ENCODE results near the gene EIF3I. TPM values are rescaled to one million over a fixed set of nuclear protein-coding genes. Genes with fewer than 3 reads are reported as not detected.

EIF3I gene
- total RNA-seq = 350 and 441 TPM in 2 replicates

DNA sequence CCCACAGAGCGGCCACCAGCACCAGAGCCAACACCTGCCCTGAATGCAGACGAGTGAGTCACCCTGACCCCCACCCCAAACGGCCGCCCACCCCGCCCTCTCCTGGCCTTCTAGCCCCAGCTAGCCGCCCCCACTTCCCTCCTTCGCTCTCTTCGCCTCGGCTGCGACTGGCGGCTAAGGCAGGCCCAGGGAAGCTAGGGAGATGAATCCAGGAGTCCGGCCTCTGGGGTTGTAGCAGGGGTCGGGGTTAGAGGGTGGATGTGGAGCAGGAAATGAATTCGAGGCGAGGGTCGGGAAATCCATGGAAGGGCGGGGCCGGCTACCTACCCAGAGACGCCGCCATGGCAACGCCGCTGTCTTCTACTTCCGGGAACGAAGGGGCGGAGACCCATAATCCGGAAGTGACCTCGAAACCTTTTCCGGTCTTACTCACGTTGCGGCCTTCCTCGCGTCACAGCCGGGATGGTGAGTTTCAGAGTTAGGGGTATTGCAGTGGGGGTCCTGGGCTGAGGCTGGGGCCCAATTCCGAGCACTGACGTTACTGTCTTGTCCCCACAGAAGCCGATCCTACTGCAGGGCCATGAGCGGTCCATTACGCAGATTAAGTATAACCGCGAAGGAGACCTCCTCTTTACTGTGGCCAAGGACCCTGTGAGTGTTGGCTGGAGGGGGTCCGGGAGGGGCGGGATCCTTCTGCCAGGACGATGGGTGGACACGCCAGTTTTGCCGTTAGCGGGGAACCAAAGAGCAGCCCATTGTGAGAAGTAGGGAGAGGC is at the start of gene EIF3I, which contains the start of gene TMEM234:
Gene EIF3I (plus strand): TSS at position 428 of the 776 bp plus-strand sequence. CDS start 35 bp downstream, at position 463.
Gene TMEM234 (minus strand): TSS at position 374 of the 776 bp plus-strand sequence. CDS start 31 bp downstream, at position 343.

GRCh38 chr1:32179443-32180185 is 42.6 kb upstream of the EIF3I start, which contains the start of gene TXLNA:
TXLNA (plus strand) TSS chr1:32179675; CDS start chr1:32180346, 671 bp downstream.

DNA sequence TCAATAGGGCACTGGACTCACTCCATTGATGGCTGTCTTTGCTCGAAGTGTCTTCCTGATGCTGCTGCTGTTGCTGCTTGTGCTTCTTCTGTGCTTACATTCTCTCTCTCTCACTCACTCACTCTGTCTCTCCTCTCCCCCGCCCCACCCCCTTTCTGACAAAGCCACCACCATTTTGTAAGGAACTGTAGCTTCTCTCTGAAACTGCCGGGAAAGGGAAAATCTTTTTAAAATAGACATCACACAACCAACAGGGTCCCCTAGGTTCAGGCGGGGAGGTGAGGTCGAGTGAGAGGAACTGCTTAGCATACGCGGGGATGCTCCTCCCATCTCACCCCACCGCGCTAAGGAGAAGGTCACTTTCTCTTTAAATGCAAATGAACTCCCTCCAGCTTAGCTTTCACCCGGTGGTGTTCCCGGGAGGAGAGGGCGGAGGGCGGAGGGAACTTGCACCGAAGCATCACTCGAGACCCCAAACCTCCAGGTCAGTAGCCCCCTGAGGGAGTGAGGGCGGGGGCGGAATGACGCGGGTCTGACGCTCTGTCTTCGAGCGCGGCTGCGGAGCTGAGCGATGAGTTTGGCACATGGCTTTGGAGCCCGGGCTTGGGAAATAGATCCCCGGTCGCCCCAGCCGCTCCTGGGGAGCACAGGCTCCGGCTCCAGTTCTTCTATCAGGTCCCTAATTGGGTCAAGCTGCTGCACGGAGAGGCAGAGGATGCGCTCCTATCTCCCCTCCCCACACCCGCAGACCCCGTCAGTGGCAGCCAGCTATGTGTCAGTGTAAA is 21.8 kb upstream of the EIF3I start, which contains the start of gene CCDC28B:
Gene CCDC28B (plus strand): TSS at position 370 of the 785 bp plus-strand sequence. CDS start 1,341 bp downstream, outside the sequence.

GRCh38 chr1:32205401-32206370 is 16.5 kb upstream of the EIF3I start, which contains the start of gene IQCC:
IQCC (plus strand) TSS chr1:32205671; CDS start chr1:32205682, 11 bp downstream.

DNA sequence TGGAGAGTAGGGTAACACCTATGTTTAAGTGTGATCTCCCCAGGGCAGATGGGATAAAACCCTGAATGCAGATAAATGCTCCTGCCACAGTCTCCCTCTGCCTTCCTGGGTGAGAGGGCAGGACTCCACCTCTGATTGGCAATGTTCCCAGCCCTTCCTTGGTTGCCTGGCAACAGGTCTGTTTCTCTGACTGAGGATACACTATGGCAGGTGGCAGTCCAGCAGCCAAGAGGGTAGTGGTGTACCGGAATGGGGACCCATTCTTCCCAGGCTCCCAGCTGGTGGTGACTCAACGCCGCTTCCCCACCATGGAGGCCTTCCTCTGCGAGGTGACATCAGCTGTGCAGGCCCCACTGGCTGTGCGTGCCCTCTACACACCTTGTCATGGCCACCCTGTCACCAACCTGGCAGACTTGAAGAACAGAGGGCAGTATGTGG is 13.3 kb upstream of the EIF3I start, which contains the start of gene DCDC2B:
Gene DCDC2B (plus strand): TSS at position 199 of the 438 bp plus-strand sequence. CDS start 5 bp downstream, at position 204.

GRCh38 chr1:32246888-32247273 is 24.7 kb downstream of the EIF3I start, which contains the start of gene FAM167B:
FAM167B (plus strand) TSS chr1:32247222; CDS start chr1:32247422, 200 bp downstream.

DNA sequence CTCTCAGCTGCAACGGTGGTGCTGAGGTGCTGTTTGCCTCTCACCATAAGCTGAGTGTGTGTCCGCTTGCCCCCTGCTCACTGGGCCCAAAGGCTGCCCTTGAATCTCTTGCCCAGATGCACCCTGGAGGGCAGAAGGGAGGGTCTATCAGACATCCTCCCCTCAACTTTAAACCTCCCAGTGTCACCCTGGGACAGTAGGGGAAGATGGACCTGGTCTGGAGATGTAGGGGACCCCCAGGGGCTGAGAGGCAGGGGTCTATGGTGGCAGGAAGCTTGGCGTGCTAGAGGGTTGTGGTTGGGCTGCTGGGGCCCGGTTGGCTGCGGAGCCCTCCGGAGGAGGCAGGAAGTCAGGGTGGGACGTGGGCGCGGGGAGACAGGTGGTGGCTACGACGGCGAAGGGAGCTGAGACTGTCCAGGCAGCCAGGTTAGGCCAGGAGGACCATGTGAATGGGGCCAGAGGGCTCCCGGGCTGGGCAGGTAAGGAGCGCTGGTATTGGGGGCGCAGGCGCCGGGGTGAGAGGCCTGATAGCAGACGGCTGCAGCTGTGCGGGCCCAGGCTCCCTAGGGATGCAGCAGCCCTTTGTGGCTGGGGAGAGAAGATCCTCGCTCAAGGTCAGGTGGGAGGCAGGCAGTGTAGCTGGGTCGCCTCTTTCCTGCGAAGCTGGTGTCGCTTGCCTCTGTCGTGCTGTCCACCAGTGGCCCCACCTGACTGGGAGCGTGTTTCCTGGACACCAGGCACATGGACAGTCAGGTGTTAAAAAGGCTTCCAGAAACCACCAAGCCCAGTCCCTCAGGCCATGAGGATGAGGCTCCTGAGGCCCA is 28.9 kb downstream of the EIF3I start, which contains the start of gene LCK:
Gene LCK (plus strand): TSS at position 373 of the 824 bp plus-strand sequence. CDS start 23,065 bp downstream, outside the sequence.

Other genes starting within 250 kb of the EIF3I start
- gene KHDRBS1, start 208.5 kb upstream of the EIF3I start, total RNA-seq = 59.7 and 76.0 TPM in 2 replicates
- 4.5 and 5.2 TPM in 2 replicates for gene TMEM39B, start 149.5 kb upstream of the EIF3I start, total RNA-seq
- gene KPNA6, start 114.4 kb upstream of the EIF3I start, total RNA-seq = 35.1 TPM in 2 replicates
- 99.6 and 103 TPM in 2 replicates for gene TXLNA, start 42.7 kb upstream of the EIF3I start, total RNA-seq
- 10.8 and 11.6 TPM in 2 replicates for gene CCDC28B, start 21.8 kb upstream of the EIF3I start, total RNA-seq
- gene IQCC, start 16.7 kb upstream of the EIF3I start, total RNA-seq = 2.4 and 4.6 TPM in 2 replicates
- 0.12 TPM in 1 of 2 replicates, not detected in the other for gene DCDC2B, start 13.3 kb upstream of the EIF3I start, total RNA-seq
- gene TMEM234, start 54 bp upstream of the EIF3I start, total RNA-seq = 16.8 and 20.5 TPM in 2 replicates
- 0.44 and 0.50 TPM in 2 replicates for gene FAM167B, start 24.8 kb downstream of the EIF3I start, total RNA-seq
- not detected in 2 replicates for gene LCK, start 28.9 kb downstream of the EIF3I start, total RNA-seq
- 68.2 and 88.9 TPM in 2 replicates for gene HDAC1, start 69.7 kb downstream of the EIF3I start, total RNA-seq
- 10.5 and 18.9 TPM in 2 replicates for gene MARCKSL1, start 113.8 kb downstream of the EIF3I start, total RNA-seq
- gene FAM229A, start 140.1 kb downstream of the EIF3I start, total RNA-seq = 0.77 and 1.00 TPM in 2 replicates
- 0.33 and 5.1 TPM in 2 replicates for gene TSSK3, start 140.1 kb downstream of the EIF3I start, total RNA-seq
- 59.7 and 59.9 TPM in 2 replicates for gene BSDC1, start 172.0 kb downstream of the EIF3I start, total RNA-seq
- gene ZBTB8B, start 242.7 kb downstream of the EIF3I start, total RNA-seq = under 0.01 TPM in 1 of 2 replicates, not detected in the other